ENCODE measurements around the gene MCC.

- TF ChIP-seq EZH2phosphoT487 (IDR thresholded peaks at IDR 0.05; ENCODE audit: borderline replicate concordance, low read length) (no peak), CTCF (conservative IDR thresholded peaks at IDR 0.05; ENCODE audit: low read depth, low read length) (no peak), EZH2 (IDR thresholded peaks at IDR 0.05; ENCODE audit: low read length, unreplicated experiment) (no peak)
Observed at GRCh38 chr5:113502073-113502472, 13.8 kb upstream of the MCC start.

All from PC-3 (cell line).